HG02981 (cell line): ENCODE measurements around the gene CAV1.
A peak's percentile ranks its signal among the peaks of the same experiment; 100 is the strongest.
"Not testable (repeated sequence)": the region's sequence is repeated elsewhere in the genome, so short reads cannot be mapped to it uniquely, and the experiment has no call there.

Experiments used
- ATAC-seq: cut with Tn5 transposase; IDR thresholded peaks from one replicate; pipeline ENCODE4 v1.9.1; 2021; ENCODE audit warnings: mild to moderate bottlenecking, moderate library complexity; ENCODE audit not compliant: unreplicated experiment

The CAV1 gene

DNA sequence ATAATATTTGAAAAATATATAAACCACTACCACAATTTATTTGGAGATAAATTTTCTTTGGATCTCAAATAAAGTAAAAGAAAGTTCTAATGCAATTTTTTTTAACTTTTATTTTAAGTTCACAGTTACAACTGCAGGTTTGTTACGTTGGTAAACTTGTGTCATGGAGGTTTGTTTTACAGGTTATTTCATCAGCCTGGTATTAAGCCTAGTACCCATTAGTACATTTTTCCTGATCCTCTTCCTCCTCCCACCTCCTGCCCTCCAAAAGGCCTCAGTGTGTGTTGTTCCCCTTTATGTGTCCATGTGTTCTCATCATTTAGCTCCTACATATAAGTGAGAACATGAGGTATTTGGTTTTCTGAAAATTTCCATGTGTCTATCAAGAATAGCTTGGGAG, 54.5 kb downstream of the CAV1 start:
- no peak for ATAC-seq

DNA sequence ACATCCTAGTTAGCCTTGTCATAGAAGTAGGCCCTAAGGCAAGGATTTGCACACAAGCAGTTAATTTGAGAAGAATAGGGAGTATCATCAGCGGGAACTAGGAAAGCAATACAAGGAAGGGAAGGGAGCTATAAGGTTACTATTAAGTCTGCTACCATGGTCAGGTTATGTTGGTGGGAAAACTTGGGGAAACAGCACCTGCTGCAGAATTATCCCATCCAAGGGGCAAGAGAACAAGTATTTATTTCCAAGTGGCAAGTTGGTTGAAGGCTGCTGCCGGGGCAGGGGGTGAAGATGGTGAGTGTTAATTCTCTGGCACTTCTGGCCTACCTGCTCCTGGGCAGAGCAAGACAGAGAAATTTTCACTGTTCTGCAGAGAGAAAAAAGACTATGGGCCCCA, 55.0 kb downstream of the CAV1 start:
- ATAC-seq, result no peak

DNA sequence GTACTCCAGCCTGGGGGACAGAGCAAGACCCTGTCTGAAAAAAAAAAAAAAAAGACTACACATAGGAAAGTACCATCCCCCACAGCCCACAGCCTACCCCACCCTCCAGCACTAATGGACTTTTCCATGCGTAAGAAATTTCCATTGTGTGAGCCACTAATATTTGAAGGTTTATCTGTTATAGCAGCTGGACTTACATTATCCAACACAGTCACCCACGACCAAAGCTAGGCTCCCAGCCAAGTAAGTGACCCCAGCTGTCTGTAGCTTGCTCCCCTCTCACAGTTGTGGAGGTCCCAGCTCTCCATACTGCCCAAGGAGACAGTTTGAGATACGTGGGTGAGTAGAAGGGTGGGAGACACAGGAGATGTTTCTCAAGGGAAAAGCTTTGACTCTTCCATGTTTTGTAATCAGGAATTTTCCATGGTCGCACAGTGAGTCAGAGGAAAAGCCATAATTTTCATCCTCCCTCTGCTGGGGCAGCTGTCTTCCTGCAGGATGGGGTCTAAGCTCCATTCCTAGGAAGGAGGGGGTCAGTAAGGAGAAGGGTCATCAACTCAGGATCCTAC, 57.4 kb downstream of the CAV1 start:
- no peak for ATAC-seq

GRCh38 chr7:116582806-116583444, 58.1 kb downstream of the CAV1 start:
- ATAC-seq, result no peak

DNA sequence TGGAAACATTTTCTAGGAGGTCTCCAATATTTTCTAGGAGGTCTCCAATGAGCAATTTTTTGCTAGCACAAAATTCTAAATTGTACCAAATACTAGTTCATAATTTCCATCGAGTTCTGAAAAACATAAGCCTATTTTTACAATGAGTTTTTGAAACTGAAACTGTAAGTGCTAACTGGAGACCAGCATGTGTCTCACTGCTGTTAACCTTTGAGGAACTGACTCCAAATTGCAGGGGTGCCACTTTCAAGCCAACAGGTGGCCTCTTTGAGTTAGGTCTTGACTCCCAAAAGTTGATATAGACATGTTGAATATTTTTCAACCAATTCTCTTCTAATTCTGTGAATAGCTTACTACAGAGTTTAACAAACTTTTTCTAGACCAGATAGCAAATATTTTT, 58.8 kb downstream of the CAV1 start:
- ATAC-seq, result peak; percentile 95

GRCh38 chr7:116584721-116585120, 59.9 kb downstream of the CAV1 start:
- ATAC-seq, result no peak

DNA sequence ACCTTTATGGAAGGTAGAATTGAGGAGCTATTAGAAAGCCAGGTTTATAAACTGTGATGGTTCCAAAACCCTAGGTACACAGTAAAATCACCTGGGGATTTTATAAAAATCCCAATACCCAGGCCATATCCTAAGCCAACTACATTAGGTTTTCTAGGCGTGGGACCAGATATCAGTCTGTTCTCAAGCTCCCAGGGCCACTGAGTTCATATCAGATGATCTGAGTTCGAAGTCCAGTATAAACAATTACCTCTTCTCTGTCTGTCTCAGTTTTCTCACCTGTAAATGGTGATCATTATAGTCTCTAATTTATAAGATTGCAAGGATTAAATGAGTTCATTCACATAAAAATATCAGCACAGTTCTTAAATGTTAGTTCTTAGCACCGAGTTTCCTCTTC, 60.6 kb downstream of the CAV1 start:
- no peak for ATAC-seq

DNA sequence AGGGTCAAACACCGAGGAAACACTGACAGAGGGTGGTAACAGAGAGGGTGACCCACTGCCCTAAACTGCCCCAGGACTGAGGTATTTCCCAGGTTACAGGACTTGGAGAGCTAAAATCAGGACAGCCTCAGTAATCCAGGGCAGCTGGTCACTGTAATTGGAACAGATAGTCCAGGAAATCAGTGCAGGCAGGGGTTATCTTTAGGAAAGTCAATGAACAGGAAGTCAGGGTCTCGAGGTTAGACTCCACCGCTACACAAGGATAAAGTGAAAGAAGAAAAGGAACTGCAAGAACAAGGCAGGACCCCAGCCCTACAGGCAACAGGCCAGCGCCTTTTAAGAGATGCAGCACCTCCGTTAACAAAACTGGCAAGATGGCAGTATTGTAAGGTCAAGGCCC, 61.1 kb downstream of the CAV1 start:
- ATAC-seq, result no peak

DNA sequence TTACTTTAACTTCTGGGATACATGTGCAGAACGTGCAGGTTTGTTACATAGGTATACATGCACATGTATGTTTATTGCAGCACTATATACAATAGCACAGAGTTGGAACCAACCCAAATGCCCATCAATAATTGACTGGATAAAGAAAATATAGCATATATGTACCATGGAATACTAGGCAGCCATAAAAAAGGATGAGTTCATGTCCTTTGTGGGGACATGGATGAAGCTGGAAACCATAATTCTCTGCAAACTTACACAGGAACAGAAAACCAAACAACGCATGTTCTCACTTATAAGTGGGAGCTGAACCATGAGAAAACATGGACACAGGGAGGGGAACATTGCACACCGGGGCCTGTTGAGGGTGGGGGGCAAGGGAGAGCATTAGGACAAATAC, 62.4 kb downstream of the CAV1 start:
- not testable (repeated sequence) for ATAC-seq

DNA sequence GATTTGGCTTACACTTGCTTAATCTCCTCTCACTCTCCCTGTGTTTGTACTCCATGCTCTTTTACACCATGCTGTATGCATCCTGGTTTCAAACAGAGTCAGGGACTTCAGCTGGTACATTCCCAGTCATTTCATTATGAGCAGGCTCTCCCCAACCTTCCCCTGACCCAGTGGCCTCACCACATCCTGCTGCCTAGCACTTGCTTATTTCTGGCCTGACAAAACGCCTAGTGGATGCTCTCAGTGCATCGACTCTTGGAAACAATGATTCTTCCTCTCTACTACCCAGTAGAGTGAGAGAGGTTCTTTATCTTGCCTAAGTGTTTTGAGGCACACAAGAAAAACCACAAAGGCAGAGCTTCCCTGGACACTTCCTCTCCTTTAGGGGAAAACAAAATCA, 63.4 kb downstream of the CAV1 start:
- ATAC-seq, result peak; percentile 61

- ATAC-seq, result no peak
These were observed 64.1 kb downstream of the CAV1 start for GRCh38 chr7:116588641-116589594.

DNA sequence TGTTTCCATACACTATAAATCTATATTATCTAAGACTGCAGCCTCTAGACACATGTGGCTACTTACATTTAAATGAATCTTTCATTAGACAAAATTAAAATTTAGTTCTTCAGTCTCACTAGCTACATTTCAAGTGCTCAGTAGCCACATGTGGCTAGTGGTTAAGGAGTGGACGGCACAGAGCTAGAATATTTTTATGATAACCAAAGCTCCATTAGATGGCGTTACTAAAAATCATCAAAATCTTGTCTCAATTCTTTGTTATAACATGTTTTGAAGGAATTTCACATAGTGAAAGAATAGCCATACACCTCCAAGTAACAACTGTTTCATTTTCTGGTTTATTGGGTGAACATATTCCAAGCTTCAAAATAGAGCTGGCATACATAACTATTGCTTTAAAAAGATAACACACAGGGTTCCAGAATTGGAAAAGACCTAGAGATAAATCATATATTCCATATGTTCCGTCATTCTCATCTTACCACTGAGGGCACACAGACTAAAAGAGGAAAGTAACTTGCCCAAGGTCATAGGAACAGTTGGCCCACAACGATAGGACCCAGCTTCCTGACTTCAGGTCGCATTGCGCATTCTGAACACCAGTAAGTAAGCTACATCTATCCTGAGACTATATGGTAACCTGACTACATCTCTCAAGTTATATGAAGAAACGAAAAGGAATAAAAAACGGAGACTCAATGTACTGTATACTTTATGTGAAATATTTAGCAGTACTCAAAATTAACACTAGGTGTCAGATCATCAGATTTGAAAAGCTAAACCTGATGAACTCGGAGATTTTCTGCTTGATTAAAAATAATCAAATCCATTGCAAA, 66.6 kb downstream of the CAV1 start:
- ATAC-seq, result no peak

DNA sequence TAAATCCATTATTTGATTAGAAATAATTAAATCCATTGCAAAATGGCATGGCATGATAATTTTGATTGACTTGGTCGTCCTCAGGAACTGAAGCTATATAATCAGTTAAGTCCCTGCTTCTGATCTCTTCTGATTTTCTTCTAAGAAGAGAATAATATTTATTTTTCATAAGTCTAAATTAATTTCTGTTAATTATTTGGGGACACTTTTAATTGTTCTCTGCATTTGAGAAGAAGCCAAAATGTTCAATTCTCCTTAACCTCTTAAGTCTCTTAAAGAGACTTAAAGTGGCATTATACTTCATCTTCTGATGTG, 67.2 kb downstream of the CAV1 start:
- ATAC-seq, result no peak

DNA sequence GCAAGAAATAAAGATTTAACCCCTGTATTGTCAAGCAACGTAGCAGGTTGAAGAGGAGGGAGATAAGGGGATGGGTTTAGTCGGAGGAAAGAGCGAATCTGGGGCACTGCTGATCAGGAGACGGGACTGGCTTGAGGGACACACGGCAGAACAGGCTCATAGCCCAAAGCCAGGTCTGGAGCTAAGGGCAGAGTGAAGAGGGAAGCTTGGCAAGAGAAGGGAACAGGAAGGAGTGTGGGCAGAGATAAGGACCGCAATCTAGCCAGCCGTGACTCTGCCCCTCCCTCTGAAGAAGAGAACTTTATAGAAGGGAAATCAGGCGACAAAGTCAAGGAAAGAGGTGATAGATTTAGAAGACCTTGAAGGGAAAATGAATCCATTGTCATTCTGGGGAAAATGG, 67.6 kb downstream of the CAV1 start:
- ATAC-seq, result no peak

GRCh38 chr7:116593359-116594075, 68.7 kb downstream of the CAV1 start:
- ATAC-seq, result no peak

GRCh38 chr7:116595063-116595462, 70.2 kb downstream of the CAV1 start:
- no peak for ATAC-seq

DNA sequence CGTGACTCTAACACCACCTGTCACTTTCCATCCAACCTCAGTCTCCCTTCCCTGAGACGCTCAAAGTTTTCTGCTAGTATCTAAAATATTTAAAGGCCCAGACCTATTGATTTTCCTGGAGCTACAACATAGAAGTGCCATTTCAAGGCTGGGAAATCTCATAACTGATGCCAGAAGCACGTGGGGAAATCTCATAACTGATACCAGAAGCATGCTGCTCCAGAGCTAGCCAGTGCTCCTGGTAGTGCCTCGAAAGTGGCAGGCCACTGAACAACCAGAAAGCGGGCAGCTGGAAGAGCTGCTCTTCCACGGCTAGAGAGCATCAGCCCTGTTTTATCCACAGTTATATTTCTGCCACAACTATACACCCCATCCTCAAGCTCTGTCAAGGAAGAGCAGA, 72.5 kb downstream of the CAV1 start:
- no peak for ATAC-seq

DNA sequence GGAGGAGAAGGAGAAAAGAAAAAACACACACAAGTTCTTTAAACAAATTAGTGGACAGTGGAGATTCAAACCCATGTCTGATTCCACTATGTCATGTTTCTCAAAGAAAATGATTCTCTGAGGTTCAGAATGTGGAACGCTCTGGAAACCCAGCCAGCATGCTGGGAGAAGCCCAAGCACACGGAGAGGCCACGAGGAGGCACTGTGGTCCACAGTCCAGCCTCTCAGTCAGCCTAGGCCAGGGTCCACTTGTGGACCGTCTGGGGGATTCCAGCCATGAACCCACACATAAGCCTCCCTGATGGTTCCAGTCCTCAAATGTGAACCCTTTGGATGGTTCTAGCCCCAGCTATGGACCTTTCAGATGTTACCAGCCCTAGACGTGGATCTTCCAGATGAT, 73.4 kb downstream of the CAV1 start:
- no peak for ATAC-seq

- ATAC-seq, result no peak
These were observed 74.0 kb downstream of the CAV1 start for GRCh38 chr7:116598861-116599260.

DNA sequence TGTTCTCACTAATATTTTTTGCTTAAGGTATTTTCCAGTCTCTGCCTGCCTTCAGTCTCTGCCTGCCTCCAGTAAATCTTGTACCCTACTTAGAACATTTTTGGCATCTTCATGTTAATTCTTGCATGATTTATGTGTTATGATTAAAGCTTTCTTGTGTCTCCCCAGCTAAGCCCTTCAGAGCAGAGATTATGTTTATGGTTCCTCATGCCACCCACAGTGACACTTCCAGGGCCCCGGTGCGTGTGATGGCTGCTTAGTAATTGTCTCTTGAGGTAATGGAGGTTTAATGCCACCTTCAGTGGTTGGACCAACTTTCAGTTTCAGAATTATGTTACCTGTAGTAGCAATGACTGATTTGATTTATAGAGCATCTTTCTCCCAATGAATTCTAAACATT, 76.6 kb downstream of the CAV1 start:
- ATAC-seq, result no peak

DNA sequence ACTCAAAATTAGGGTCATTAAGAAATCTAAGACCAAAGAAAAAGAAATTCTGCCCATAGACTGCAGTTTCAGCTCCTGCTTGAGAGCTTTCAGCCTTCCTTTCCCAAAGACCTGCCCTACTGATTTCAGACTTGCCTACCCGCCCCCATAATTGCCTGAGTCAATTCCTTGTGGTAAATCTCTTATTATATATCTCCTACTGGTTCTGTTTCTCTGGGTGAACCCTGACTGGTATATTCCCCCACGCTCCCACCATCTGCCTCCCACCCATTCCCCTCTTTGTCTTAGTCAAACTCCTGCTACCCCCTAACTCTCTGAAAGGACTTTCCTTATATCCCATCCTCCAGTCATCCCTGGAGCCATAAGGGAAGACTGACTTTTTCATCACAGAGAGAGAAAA, 82.5 kb downstream of the CAV1 start:
- no peak for ATAC-seq
